Dermis microvascular lymphatic vessel endothelial cell (primary cell): ENCODE data around the gene UBE2F. TPM values are rescaled to one million over a fixed set of nuclear protein-coding genes. Genes with fewer than 3 reads are reported as not detected.
"Not testable (repeated sequence)": the region's sequence is repeated elsewhere in the genome, so short reads cannot be mapped to it uniquely, and the experiment has no call there.

Experiments
- DNase-seq, 2 donors: peaks; one replicate each; pipeline versions ENCODE4 v3.0.0 to v3.0.0-alpha.2; 2010; ENCODE audit warnings: low read depth in 2 of 2
- total RNA-seq: library from RNA; depleted of rRNA; stranded (reverse); fragments of >200 nt; gene quantifications from 2 replicates; pipeline ENCODE4 v1.2.1, GENCODE V29; 2014

UBE2F gene
- total RNA-seq, 1 donor from 2014 or later: 31.1 TPM

DNA sequence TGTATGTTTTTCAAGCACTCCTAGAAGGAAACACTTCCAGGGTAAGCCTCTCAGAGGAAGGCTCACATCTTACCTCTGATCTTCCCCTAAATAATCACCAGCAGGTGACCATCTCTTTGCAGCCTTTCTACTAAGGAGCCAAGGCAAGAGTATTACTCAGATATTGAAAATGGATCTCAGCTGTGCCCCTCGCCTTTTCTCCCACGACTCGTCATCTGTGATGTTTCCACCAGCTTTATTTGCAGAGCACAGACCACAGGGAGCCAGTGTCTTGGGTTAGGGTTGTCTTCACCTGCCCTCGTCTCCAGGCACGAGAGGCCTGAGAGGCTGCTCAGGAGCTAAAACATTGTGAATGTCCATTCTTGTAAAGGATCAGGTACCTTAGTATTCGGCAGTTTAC, 77.0 kb downstream of the UBE2F start:
- DNase-seq: no peak

GRCh38 chr2:238045575-238045974, 78.8 kb downstream of the UBE2F start:
- DNase-seq: no peak

DNA sequence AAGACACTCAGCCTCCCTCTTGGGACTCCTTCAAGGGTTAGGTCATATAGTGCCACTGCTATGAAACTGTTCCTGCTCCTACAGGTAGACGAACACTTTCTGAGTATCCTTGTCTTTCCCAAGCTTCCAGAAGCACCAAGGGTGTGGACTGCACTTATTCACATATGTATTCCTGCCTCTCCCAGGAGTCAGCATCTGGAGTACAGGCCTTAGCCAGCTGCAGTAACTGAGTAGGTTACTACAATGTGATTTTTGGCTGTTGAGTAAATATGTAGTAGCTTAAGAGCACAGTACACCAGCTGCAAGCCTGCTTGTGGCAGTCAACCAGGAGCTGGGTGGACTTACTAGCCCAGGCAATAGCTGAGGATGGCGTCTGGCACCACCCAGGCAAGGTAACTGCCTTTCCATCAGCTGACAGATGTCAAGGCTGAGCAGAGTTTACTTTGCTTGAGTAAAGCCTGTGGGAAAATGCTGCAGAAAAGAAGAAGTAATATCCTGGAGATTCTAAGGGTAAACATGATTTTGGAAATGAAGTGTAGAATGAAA, 80.0 kb downstream of the UBE2F start:
- DNase-seq: no peak

DNA sequence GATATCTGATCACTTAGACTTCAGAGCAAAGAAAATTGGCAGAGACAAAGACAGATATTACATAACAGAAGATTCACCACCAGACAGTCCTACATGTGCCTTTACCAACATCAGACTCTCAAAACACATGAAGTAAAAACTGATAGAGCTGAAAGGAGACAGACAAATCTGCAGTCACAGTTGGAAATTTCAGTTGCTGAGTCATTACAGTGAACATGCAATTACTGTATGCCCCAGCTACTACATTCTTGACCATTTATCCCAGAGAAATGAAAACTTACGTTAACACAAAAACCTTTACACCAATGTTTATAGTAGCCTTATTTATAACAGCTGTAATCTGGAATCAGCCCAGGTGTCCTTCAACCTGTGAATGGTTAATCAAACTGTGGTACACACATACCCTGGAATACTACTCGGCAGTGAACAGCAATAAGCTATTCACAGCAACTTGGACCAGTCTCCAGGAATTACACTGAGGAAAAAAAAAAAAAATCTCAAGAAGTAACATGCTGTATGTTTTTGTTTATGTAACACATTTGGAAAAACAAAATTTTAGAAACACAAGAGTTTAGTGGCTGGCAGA, 86.5 kb downstream of the UBE2F start:
- DNase-seq: no peak

GRCh38 chr2:238055841-238056240, 89.0 kb downstream of the UBE2F start:
- no peak for DNase-seq

DNA sequence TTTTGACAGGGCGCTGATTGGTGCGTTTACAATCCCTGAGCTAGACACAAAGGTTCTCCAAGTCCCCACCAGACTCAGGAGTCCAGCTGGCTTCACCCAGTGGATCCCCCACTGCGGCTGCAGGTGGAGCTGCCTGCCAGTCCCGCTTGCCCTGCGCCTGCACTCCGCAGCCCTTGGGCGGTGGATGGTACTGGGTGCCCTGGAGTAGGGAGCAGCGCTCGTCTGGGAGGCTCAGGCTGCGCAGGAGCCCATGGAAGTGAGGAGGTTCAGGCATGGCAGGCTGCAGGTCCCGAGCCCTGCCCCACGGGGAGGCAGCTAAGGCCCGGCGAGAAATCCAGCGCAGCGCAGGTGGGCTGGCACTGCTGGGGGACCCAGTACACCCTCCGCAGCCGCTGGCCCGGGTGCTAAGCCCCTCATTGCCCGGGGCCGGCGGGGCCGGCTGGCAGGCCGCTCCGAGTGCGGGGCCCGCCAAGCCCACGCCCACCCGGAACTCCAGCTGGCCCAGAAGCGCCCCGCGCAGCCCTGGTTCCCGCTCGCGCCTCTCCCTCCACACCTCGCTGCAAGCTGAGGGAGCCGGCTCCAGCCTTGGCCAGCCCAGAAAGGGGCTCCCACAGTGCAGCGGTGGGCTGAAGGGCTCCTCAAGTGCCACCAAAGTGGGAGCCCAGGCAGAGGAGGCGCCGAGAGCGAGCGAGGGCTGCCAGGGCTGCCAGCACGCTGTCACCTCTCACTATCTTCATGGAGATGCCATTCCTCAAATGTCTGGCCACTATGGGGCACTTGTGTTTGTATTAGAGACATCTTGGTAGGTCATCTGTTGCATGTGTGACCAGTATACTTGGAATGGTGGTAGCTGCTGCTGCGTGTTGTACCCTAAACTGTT, 91.1 kb downstream of the UBE2F start:
- DNase-seq: not testable (repeated sequence)

GRCh38 chr2:238059505-238059904, 92.7 kb downstream of the UBE2F start:
- DNase-seq: no peak

DNA sequence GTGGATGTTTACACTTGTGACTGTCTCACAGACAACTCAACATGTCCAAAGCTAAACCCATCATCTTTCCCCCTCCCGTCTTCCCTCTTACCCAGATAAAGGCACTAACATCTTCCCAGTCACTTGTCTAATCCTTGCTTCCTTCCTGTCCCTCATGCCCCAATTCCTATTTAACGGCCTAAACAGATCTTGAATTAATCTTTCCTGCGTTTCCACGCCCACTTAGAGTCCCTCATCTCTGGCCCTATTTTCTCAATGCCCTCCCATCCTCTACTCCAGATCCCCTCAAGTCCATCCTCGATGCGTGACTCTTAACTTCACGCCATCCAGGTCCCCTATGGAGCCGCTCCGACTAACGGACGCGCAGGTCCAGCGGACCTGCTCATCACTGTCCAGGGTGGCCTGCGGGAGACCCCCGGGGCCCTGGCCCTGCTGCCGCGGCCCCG, 93.3 kb downstream of the UBE2F start:
- DNase-seq: no peak

GRCh38 chr2:238060542-238061314, 93.9 kb downstream of the UBE2F start, which contains the start of gene SCLY:
Gene SCLY (plus strand): TSS chr2:238061001. CDS start chr2:238061055, 54 bp downstream.
- DNase-seq: peak; percentile 88 to 98

GRCh38 chr2:238061315-238062202, 94.7 kb downstream of the UBE2F start:
- peak in 1 of 2 donors; percentile 40 for DNase-seq

DNA sequence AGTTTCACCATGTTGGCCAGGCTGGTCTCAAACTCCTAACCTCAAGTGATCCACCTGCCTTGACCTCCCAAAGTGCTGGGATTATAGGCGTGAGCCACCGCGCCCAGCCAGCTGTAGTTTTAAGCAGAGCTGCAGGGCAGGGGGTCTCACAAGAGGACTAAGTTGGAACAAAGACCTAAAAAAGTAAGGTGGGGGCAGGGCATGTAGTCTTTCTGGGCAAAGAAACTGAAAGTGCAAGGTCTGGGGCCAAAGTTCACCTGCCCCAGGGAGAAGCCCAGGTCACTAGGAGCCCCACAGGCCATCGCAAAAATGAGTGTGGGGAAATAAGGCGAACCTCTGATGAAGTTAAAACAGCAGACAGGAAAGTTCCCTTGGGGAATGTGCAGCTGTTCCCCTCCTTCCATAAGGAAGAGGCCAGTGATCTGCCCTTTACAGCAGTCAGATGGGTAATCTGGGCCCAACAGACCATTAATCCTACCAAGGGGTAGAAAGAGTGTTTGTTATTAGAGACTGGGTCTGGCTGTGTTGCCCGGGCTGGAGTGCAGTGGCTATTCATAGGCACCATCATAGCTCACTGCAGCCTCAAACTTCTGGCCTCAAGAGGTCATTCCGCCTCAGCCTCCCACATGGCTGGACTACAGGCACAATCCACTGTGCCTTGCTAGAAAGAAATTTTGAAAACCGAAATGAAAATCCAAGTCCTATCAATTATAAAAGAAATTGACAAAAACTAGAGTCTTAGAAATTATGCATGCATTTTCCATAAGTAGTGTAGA, 96.8 kb downstream of the UBE2F start:
- no peak for DNase-seq

DNA sequence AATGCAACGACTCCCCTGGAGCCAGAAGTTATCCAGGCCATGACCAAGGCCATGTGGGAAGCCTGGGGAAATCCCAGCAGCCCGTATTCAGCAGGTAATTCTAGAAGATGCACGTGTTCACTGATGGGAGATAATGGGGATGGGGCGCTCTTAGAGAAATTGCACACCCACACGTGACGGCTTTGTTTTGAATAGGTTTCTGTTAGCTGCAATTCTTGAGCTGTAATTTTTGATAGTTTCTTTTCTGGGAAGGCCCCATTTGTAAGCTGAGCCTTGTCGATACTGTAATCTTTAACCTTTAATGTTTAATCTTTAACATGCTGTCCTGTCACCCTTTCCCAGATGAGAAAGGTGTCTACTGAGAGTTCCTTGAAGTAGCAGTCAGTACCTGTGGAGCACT, 97.6 kb downstream of the UBE2F start:
- DNase-seq: no peak

GRCh38 chr2:238065071-238065846, 98.4 kb downstream of the UBE2F start:
- DNase-seq: no peak

DNA sequence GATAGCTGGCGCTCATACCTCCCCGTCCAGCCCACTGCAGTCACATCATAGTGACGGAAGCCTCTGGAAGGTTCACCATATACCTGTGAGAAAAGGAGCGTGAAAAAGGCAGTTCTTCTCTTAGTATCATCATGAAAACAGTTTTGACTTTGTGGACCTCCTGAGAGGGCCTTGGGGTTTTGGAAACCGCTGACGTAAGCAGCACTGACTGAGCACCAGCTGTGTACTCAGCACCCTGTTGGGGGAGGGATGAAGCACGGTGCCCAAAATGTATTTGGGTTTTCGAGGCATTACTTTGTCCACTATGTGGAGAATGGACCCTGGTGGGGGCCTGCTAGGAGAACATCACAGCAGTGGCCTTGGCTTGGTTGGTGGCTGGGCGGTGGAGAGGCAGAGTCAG, 99.4 kb downstream of the UBE2F start:
- DNase-seq: no peak

GRCh38 chr2:238066718-238067117, 99.9 kb downstream of the UBE2F start:
- DNase-seq: not testable (repeated sequence)

DNA sequence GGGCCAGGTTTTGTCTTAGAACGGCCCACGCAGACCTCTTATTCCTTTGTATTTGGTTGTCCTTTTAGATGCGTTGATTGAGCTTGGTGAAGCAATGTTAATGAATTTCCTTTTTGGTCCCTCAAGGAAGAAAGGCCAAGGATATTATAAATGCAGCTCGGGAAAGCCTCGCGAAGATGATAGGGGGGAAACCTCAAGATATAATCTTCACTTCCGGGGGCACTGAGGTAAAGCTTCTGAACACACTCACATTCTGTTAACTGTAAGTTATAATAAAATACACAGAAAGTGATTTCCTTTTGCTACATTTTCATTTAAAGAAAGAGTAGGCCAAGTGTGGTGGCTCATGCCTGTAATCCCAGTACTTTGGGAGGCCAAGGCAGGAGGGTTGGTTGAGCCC, 101.1 kb downstream of the UBE2F start:
- no peak for DNase-seq

DNA sequence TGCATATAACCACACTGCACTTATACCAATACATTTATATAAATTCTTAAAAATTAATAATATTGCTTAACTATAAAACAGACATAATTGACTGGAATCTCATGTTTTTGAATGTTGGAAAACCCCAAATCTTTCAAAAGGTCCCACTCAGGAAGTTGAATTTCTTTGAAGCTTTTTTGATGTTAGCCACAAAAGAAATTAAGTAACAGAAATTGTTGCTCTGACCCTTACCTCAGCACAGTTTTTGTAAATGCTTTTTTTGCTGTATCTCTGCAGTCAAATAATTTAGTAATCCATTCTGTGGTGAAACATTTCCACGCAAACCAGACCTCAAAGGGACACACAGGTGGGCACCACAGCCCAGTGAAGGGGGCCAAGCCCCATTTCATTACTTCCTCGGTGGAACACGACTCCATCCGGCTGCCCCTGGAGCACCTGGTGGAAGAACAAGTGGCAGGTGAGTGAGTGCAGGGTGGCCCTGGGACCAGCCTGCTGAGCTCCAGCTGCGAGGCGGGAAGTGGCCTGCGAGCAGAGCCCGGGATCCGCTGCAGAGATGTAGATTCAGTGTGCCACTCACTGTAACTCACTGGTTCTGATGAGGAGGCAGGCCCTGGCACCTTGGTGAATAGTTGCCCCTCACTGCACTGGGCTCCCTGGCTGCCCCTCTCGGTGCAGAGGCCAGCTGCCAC, 102.4 kb downstream of the UBE2F start:
- no peak for DNase-seq

DNA sequence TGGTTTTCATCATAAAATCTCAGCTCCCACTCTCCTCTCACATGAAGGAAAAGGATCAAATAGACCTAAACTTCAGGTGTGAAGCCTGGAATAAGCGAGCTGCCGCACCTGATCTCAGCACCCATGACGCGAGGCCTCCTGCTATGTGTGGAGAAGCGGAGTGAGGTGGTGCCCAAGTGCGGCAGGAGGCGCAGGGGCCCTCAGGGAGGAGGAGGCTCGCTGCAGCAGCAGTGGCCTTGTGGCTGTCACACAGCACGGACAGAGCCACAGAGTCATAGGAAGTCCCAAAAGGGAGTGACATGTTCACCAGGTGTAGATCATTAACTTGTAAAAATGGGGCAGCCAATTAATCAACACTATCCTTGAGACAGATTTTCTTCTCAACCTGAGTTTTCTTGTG, 103.1 kb downstream of the UBE2F start:
- no peak for DNase-seq

DNA sequence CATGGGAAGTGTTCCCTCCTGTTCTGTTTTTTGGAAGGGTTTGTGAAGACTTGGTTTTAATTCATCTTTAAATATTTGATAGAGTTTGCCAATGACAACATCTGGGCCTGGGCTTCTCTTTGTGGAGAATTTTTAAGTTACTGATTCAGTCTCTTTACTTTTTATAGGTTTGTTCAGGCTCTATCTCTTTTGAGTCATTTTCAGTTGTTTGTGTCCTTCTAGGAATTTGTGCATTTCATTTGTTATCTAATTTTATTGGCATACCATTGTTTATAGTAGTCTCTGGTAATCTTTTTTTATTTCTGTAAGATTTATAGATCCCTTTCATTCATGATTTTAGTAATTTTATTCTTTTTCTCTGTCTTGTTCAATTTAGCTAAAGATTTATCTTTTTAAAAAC, 108.6 kb downstream of the UBE2F start:
- no peak for DNase-seq
